ENCODE measurements around the gene ZDHHC14.

ZDHHC14 gene

GRCh38 chr6:157669747-157670216, 288.8 kb downstream of the ZDHHC14 start (continued):
- TF ChIP-seq OSR1 (CRISPR knock-in tag; IDR thresholded peaks at IDR 0.05) (no peak), PATZ1 (CRISPR knock-in tag; IDR thresholded peaks at IDR 0.05; ENCODE audit: borderline replicate concordance) (no peak), ZNF70 (CRISPR knock-in tag; IDR thresholded peaks at IDR 0.05) (no peak), ZNF565 (CRISPR knock-in tag; conservative IDR thresholded peaks at IDR 0.05; ENCODE audit: low read depth) (no peak)

GRCh38 chr6:157670466-157671186, 289.6 kb downstream of the ZDHHC14 start:
- TF ChIP-seq ARNTL (CRISPR knock-in tag; IDR thresholded peaks at IDR 0.05; ENCODE audit: borderline replicate concordance, low read depth) (no peak), ZFP30 (CRISPR knock-in tag; IDR thresholded peaks at IDR 0.05) (no peak), ZNF8 (CRISPR knock-in tag; IDR thresholded peaks at IDR 0.05) (no peak), PATZ1 (CRISPR knock-in tag; IDR thresholded peaks at IDR 0.05; ENCODE audit: borderline replicate concordance) (no peak), CSRNP3 (CRISPR knock-in tag; IDR thresholded peaks at IDR 0.05) (no peak), TCF4 (CRISPR knock-in tag; IDR thresholded peaks at IDR 0.05; ENCODE audit: borderline replicate concordance) (no peak), ZFP3 (CRISPR knock-in tag; IDR thresholded peaks at IDR 0.05) (no peak), ZNF565 (CRISPR knock-in tag; conservative IDR thresholded peaks at IDR 0.05; ENCODE audit: low read depth) (no peak), GLIS3 (CRISPR knock-in tag; IDR thresholded peaks at IDR 0.05) (no peak), ESRRG (CRISPR knock-in tag; IDR thresholded peaks at IDR 0.05) (no peak), CREB5 (CRISPR knock-in tag; IDR thresholded peaks at IDR 0.05; ENCODE audit: low read depth) (no peak), PPARA (CRISPR knock-in tag; IDR thresholded peaks at IDR 0.05; ENCODE audit: borderline replicate concordance) (no peak), TOX (CRISPR knock-in tag; IDR thresholded peaks at IDR 0.05; ENCODE audit: borderline replicate concordance) (no peak), TSHZ2 (CRISPR knock-in tag; IDR thresholded peaks at IDR 0.05) (no peak), RARB (CRISPR knock-in tag; IDR thresholded peaks at IDR 0.05) (no peak), SNAI2 (CRISPR knock-in tag; IDR thresholded peaks at IDR 0.05) (no peak), ZC3H10 (CRISPR knock-in tag; IDR thresholded peaks at IDR 0.05) (no peak), ZNF70 (CRISPR knock-in tag; IDR thresholded peaks at IDR 0.05) (no peak), POU6F1 (CRISPR knock-in tag; IDR thresholded peaks at IDR 0.05; ENCODE audit: borderline replicate concordance, low read depth) (no peak)
- no peak for ATAC-seq

Data from SK-N-SH treated with all-trans-retinoic acid at 6 μM for 48 hours (cell line).